VCaP (cell line): ENCODE results near the gene BMI1.
"Not testable (repeated sequence)": the region's sequence is repeated elsewhere in the genome, so short reads cannot be mapped to it uniquely, and the experiment has no call there.

Source experiments
- H3K27ac ChIP-seq: fragments of 450-650 bp; 2 replicates; pipeline ENCODE4 v1.5.1; 2017
- CTCF ChIP-seq: fragments of 450-650 bp; conservative IDR thresholded peaks from 2 replicates; pipeline ENCODE4 v1.5.1; 2017; ENCODE audit warnings: mild to moderate bottlenecking, moderate library complexity

BMI1 gene

GRCh38 chr10:22346096-22346661 lies 25.3 kb downstream of the BMI1 start:
- no peak for TF ChIP-seq CTCF
- H3K27ac ChIP-seq = no peak overlapping the region

- no peak overlapping the region for H3K27ac ChIP-seq
These were observed 28.9 kb downstream of the BMI1 start for GRCh38 chr10:22349755-22350154.

GRCh38 chr10:22351131-22351703 lies 30.3 kb downstream of the BMI1 start:
- no peak for TF ChIP-seq CTCF
- H3K27ac ChIP-seq = no peak overlapping the region

More at GRCh38 chr10:22349755-22350154, 28.9 kb downstream of the BMI1 start:
- no peak for TF ChIP-seq CTCF

- TF ChIP-seq CTCF = no peak
- no peak overlapping the region for H3K27ac ChIP-seq
These were observed 35.5 kb downstream of the BMI1 start for GRCh38 chr10:22356324-22356873.

GRCh38 chr10:22357770-22358169 lies 36.9 kb downstream of the BMI1 start:
- not testable (repeated sequence) for H3K27ac ChIP-seq

- TF ChIP-seq CTCF = no peak
- H3K27ac ChIP-seq = no peak overlapping the region
These were observed 42.4 kb downstream of the BMI1 start for GRCh38 chr10:22363305-22363704.

GRCh38 chr10:22364407-22365140 lies 43.7 kb downstream of the BMI1 start:
- no peak for TF ChIP-seq CTCF
- no peak overlapping the region for H3K27ac ChIP-seq
